Gastroesophageal sphincter (tissue), 3 donors: ENCODE results near the gene PLIN5.
A peak's percentile ranks its signal among the peaks of the same experiment; 100 is the strongest.

Source experiments
- EP300 ChIP-seq: sonication (generic); formaldehyde crosslinking; IDR thresholded peaks from one replicate; pipeline ENCODE4 v1.6.1; 2017; ENCODE audit warnings: antibody characterized with exemption, mild to moderate bottlenecking
- POLR2A ChIP-seq, 2 donors: fragments of 450-650 bp; IDR thresholded peaks; one replicate each; pipeline ENCODE4 v1.6.1; 2017; ENCODE audit warnings: antibody characterized with exemption in 2 of 2, mild to moderate bottlenecking in 2 of 2, moderate library complexity in 1 of 2
- POLR2AphosphoS5 ChIP-seq: sonication (generic); formaldehyde crosslinking; IDR thresholded peaks from one replicate; pipeline ENCODE4 v1.6.1; 2017; ENCODE audit warnings: antibody characterized with exemption
- TF ChIP-seq, protein P1 (sequence below), 4 experiments: fragments of 200-600 bp in 2 of 4; fragments of 450-650 bp in 2 of 4; sonication (generic) in 1 of 4; IDR thresholded peaks; one replicate each; pipeline ENCODE4 v1.5.1; 2017 to 2019; ENCODE audit warnings: antibody characterized with exemption in 4 of 4, mild to moderate bottlenecking in 2 of 4, moderate library complexity in 2 of 4

DNA sequence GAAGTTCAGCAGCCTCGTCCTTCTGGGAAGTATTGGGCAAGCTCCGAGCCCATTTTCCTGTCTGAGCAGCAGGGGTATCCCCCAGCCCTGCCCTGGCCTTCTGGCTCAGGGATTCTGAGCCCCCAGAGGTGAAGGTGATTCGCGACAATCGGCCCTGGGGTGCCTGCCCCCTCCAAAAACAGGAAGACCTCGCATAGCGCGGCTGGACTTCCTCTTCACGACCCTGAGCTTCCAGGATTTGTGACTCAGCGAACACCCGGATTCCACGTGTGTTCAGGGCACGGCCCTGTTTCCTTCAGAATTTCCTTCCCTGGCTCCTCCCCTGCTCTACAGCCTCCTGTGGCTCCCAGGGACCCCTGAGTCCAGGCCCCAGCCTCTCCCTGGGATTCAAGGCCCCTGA is 24.5 kb upstream of the PLIN5 start, which contains the start of gene SEMA6B:
- peak; percentile 65 for TF ChIP-seq POLR2AphosphoS5
- TF ChIP-seq, protein P1, sequence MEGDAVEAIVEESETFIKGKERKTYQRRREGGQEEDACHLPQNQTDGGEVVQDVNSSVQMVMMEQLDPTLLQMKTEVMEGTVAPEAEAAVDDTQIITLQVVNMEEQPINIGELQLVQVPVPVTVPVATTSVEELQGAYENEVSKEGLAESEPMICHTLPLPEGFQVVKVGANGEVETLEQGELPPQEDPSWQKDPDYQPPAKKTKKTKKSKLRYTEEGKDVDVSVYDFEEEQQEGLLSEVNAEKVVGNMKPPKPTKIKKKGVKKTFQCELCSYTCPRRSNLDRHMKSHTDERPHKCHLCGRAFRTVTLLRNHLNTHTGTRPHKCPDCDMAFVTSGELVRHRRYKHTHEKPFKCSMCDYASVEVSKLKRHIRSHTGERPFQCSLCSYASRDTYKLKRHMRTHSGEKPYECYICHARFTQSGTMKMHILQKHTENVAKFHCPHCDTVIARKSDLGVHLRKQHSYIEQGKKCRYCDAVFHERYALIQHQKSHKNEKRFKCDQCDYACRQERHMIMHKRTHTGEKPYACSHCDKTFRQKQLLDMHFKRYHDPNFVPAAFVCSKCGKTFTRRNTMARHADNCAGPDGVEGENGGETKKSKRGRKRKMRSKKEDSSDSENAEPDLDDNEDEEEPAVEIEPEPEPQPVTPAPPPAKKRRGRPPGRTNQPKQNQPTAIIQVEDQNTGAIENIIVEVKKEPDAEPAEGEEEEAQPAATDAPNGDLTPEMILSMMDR (IDR thresholded peaks at IDR 0.05), result no peak
- TF ChIP-seq EP300, result no peak
- no peak for TF ChIP-seq POLR2A (IDR thresholded peaks at IDR 0.05)
